Forelimb muscle (tissue), 1 donor: ENCODE measurements around the gene RSU1. TPM values are rescaled to one million over a fixed set of nuclear protein-coding genes. Genes with fewer than 3 reads are reported as not detected.
"Not testable (repeated sequence)": the region's sequence is repeated elsewhere in the genome, so short reads cannot be mapped to it uniquely, and the experiment has no call there.

Experiments
- DNase-seq: peaks from one replicate; pipeline ENCODE4 v3.0.0-alpha.2; 2013; ENCODE audit warnings: low read depth
- polyA plus RNA-seq: library from polyadenylated mRNA; unstranded; fragments of 120-200 nt; gene quantifications from one replicate; pipeline ENCODE4 v1.2.1, GENCODE V29; 2013; ENCODE audit not compliant: insufficient read length

Gene RSU1
- 93.8 TPM for polyA plus RNA-seq

GRCh38 chr10:16817125-16818019, at the start of gene RSU1:
RSU1 (minus strand) TSS chr10:16817424; CDS start chr10:16817081, 343 bp downstream.
- DNase-seq = peak; percentile 98

GRCh38 chr10:16866541-16867275, 49.5 kb upstream of the RSU1 start:
- DNase-seq = no peak

GRCh38 chr10:16865766-16866165, 48.5 kb upstream of the RSU1 start:
- DNase-seq = no peak

- no peak for DNase-seq
Observed at GRCh38 chr10:16863766-16864165, 46.5 kb upstream of the RSU1 start.

- no peak for DNase-seq
Observed at GRCh38 chr10:16857419-16857818, 40.2 kb upstream of the RSU1 start.

GRCh38 chr10:16856567-16856966, 39.3 kb upstream of the RSU1 start:
- DNase-seq = peak; percentile 31

GRCh38 chr10:16856092-16856491, 38.9 kb upstream of the RSU1 start:
- DNase-seq = no peak

GRCh38 chr10:16854623-16855022, 37.4 kb upstream of the RSU1 start:
- no peak for DNase-seq

- no peak for DNase-seq
Observed at GRCh38 chr10:16853809-16854208, 36.6 kb upstream of the RSU1 start.

GRCh38 chr10:16853201-16853600, 36.0 kb upstream of the RSU1 start:
- no peak for DNase-seq

- DNase-seq = no peak
Observed at GRCh38 chr10:16852624-16853023, 35.4 kb upstream of the RSU1 start.

GRCh38 chr10:16848562-16849154, 31.4 kb upstream of the RSU1 start:
- no peak for DNase-seq

GRCh38 chr10:16847644-16848043, 30.4 kb upstream of the RSU1 start:
- no peak for DNase-seq

- no peak for DNase-seq
Observed at GRCh38 chr10:16845248-16845647, 28.0 kb upstream of the RSU1 start.

GRCh38 chr10:16843252-16843870, 26.1 kb upstream of the RSU1 start:
- peak; percentile 76 for DNase-seq

GRCh38 chr10:16835228-16835627, 18.0 kb upstream of the RSU1 start:
- DNase-seq = no peak

GRCh38 chr10:16832351-16833080, 15.3 kb upstream of the RSU1 start:
- no peak for DNase-seq

GRCh38 chr10:16828701-16829175, 11.5 kb upstream of the RSU1 start:
- DNase-seq = no peak

- peak; percentile 51 for DNase-seq
Observed at GRCh38 chr10:16828114-16828568, 10.9 kb upstream of the RSU1 start.

GRCh38 chr10:16827474-16827873, 10.2 kb upstream of the RSU1 start:
- not testable (repeated sequence) for DNase-seq
